Activated naive CD4-positive, alpha-beta T cell treated with anti-CD3 and anti-CD28 coated beads, Interleukin-2, amount 10 ng/mL, durations not matched to agents 5 hours and 36 hours (primary cell): ENCODE measurements around the gene SGTB. TPM values are rescaled to one million over a fixed set of nuclear protein-coding genes. Genes with fewer than 3 reads are reported as not detected.

Experiments
- total RNA-seq, 2 experiments: library from RNA; stranded (reverse); gene quantifications; one replicate each; pipeline ENCODE4 v1.2.3, GENCODE V29; 2021

The SGTB gene
- total RNA-seq = 10 to 100 TPM; 17.2 to 20.9 TPM

GRCh38 chr5:65721720-65722574, at the start of gene SGTB, which contains the start of gene NLN:
Gene SGTB, minus strand, starts transcription at chr5:65722109. Its CDS starts 1,302 bp downstream, at chr5:65720807.
Gene NLN, plus strand, starts transcription at chr5:65722205. Its CDS starts 169 bp downstream, at chr5:65722374.

GRCh38 chr5:65624571-65625555, 97.0 kb downstream of the SGTB start, which contains the start of the genes SHLD3 and TRAPPC13:
Gene SHLD3, plus strand, starts transcription at chr5:65625027. Its CDS starts 4,561 bp downstream, at chr5:65629588.
Gene TRAPPC13, plus strand, starts transcription at chr5:65625027. Its CDS starts 34 bp downstream, at chr5:65625061.

GRCh38 chr5:65624025-65624570, 97.8 kb downstream of the SGTB start, which contains the start of gene TRIM23:
Gene TRIM23, minus strand, starts transcription at chr5:65624333. Its CDS starts 59 bp downstream, at chr5:65624274.

Other genes with a start within 250 kb of the SGTB start
- gene ADAMTS6, start 240.2 kb downstream of the SGTB start, total RNA-seq = 1 to 10 TPM; 2.2 TPM
- gene CENPK, start 158.9 kb downstream of the SGTB start, total RNA-seq = 10 to 100 TPM; 72.9 to 81.0 TPM
- gene PPWD1, start 158.8 kb downstream of the SGTB start, total RNA-seq = 10 to 100 TPM; 51.3 to 60.7 TPM
- gene TRIM23, start 97.8 kb downstream of the SGTB start, total RNA-seq = 1 to 10 TPM; 8.7 to 9.0 TPM
- 1 to 10 TPM; 4.7 to 5.1 TPM for gene SHLD3, start 97.1 kb downstream of the SGTB start, total RNA-seq
- 10 to 100 TPM; 20.5 to 21.3 TPM for gene TRAPPC13, start 97.1 kb downstream of the SGTB start, total RNA-seq
- gene NLN, start 96 bp upstream of the SGTB start, total RNA-seq = 10 to 100 TPM; 10.4 to 10.9 TPM
- gene ERBIN, start 204.5 kb upstream of the SGTB start, total RNA-seq = 10 to 100 TPM; 65.5 to 66.3 TPM